Hair follicle dermal papilla cell (primary cell): Measurements from ENCODE around the gene LRRC18. TPM values are rescaled to one million over a fixed set of nuclear protein-coding genes. Genes with fewer than 3 reads are reported as not detected.

Experiments used
- small RNA-seq: library from RNA; depleted of rRNA; stranded (forward); fragments of <200 nt; gene quantifications from one replicate; pipeline ENCODE3, GENCODE V24; 2012
- total RNA-seq: library from RNA; depleted of rRNA; stranded (reverse); fragments of >200 nt; gene quantifications from 2 replicates; pipeline ENCODE4 v1.2.3, GENCODE V29; 2012

LRRC18 gene
- not detected in 2 replicates for total RNA-seq

GRCh38 chr10:48939790-48940325 is at the start of gene LRRC18:
TSS of gene LRRC18 (minus strand) at chr10:48939840. CDS start at chr10:48914155, 25,685 bp downstream.

Small RNA genes lying within 50 kb of the gene (small RNA-seq; reads per million reads assigned to genes)
- not detected for gene MIR4294

Other genes starting within 250 kb of the LRRC18 start
- 71.4 and 77.0 TPM in 2 replicates for gene VSTM4, start 175.7 kb upstream of the LRRC18 start, total RNA-seq
- 0.16 TPM in 1 of 2 replicates, not detected in the other for gene FAM170B, start 194.2 kb upstream of the LRRC18 start, total RNA-seq
- gene TMEM273, start 248.6 kb upstream of the LRRC18 start, total RNA-seq = not detected in 2 replicates